ENCODE results near the gene ARSA. TPM values are rescaled to one million over a fixed set of nuclear protein-coding genes. Genes with fewer than 3 reads are reported as not detected.

The ARSA gene
- total and polyA plus RNA-seq, 2 of the 13 experiments (the other 11 are each of a cell fraction or from before 2014, with no cell fraction given): 9.0 to 11.5 TPM

- 0 out of 2 replicates have a peak, but pooled peaks have one; percentile 45 for TF ChIP-seq TOPORS (CRISPR knock-in tag; IDR thresholded peaks at IDR 0.05)
- TF ChIP-seq TOE1 (CRISPR knock-in tag; IDR thresholded peaks at IDR 0.05): no peak
- TF ChIP-seq SP2 (CRISPR knock-in tag; IDR thresholded peaks at IDR 0.05): peak; percentile 77
- TF ChIP-seq FLYWCH1 (CRISPR knock-in tag; IDR thresholded peaks at IDR 0.05): no peak
- TF ChIP-seq KDM5A (IDR thresholded peaks at IDR 0.05; ENCODE audit: borderline replicate concordance, low read length): no peak; the same call in 1 of the 2 replicates
- TF ChIP-seq SRSF9 (IDR thresholded peaks at IDR 0.05; ENCODE audit: borderline replicate concordance, insufficient read depth, low read depth, low read length, poor library complexity, severe bottlenecking): no peak
- no peak for TF ChIP-seq SRF (IDR thresholded peaks at IDR 0.05; ENCODE audit: low read depth, low read length)
- TF ChIP-seq SIX4 (CRISPR knock-in tag; IDR thresholded peaks at IDR 0.05): no peak
- no peak for TF ChIP-seq ZNF598 (CRISPR knock-in tag; IDR thresholded peaks at IDR 0.05; ENCODE audit: borderline replicate concordance)
- TF ChIP-seq ZNF136 (CRISPR knock-in tag; IDR thresholded peaks at IDR 0.05; ENCODE audit: low read depth): no peak
- no peak for TF ChIP-seq ZNF619 (CRISPR knock-in tag; IDR thresholded peaks at IDR 0.05)
- TF ChIP-seq KDM1A (CRISPR knock-in tag; IDR thresholded peaks at IDR 0.05): no peak
- no peak for TF ChIP-seq ZFP36 (IDR thresholded peaks at IDR 0.05; ENCODE audit: borderline replicate concordance, low read depth, low read length, partially characterized antibody)
- peak; percentile 72 for TF ChIP-seq MAX (IDR thresholded peaks at IDR 0.05)
- TF ChIP-seq ZNF12 (CRISPR knock-in tag; IDR thresholded peaks at IDR 0.05): no peak
- no peak for TF ChIP-seq NFKBIZ (CRISPR knock-in tag; IDR thresholded peaks at IDR 0.05)
- TF ChIP-seq MED1 (CRISPR knock-in tag; IDR thresholded peaks at IDR 0.05): peak; percentile 46
- TF ChIP-seq CC2D1A (CRISPR knock-in tag; IDR thresholded peaks at IDR 0.05): no peak
- TF ChIP-seq SETDB1 (CRISPR knock-in tag; IDR thresholded peaks at IDR 0.05; ENCODE audit: borderline replicate concordance): no peak
- peak; percentile 53; the same call in 1 of the 2 replicates for TF ChIP-seq KMT2A (CRISPR knock-in tag; IDR thresholded peaks at IDR 0.05)
- TF ChIP-seq, protein P1, sequence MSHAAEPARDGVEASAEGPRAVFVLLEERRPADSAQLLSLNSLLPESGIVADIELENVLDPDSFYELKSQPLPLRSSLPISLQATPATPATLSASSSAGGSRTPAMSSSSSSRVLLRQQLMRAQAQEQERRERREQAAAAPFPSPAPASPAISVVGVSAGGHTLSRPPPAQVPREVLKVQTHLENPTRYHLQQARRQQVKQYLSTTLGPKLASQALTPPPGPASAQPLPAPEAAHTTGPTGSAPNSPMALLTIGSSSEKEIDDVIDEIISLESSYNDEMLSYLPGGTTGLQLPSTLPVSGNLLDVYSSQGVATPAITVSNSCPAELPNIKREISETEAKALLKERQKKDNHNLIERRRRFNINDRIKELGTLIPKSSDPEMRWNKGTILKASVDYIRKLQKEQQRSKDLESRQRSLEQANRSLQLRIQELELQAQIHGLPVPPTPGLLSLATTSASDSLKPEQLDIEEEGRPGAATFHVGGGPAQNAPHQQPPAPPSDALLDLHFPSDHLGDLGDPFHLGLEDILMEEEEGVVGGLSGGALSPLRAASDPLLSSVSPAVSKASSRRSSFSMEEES (CRISPR knock-in tag; IDR thresholded peaks at IDR 0.05): peak; percentile 42; the same call in 1 of the 2 replicates
- no peak for TF ChIP-seq SMARCC2 (IDR thresholded peaks at IDR 0.05)
- peak; percentile 29; the same call in 1 of the 2 replicates for TF ChIP-seq ZSCAN9 (CRISPR knock-in tag; IDR thresholded peaks at IDR 0.05; ENCODE audit: borderline replicate concordance)
- TF ChIP-seq ZNF337 (CRISPR knock-in tag; IDR thresholded peaks at IDR 0.05; ENCODE audit: borderline replicate concordance, low read depth): peak; percentile 87
- no peak for TF ChIP-seq ZNF737 (CRISPR knock-in tag; IDR thresholded peaks at IDR 0.05; ENCODE audit: borderline replicate concordance)
- no peak for TF ChIP-seq TAF15 (IDR thresholded peaks at IDR 0.05; ENCODE audit: low read depth, low read length, poor library complexity, severe bottlenecking)
- TF ChIP-seq TEAD2 (CRISPR knock-in tag; IDR thresholded peaks at IDR 0.05): no peak
- no peak for TF ChIP-seq TGIF2 (CRISPR knock-in tag; IDR thresholded peaks at IDR 0.05)
- no peak for TF ChIP-seq JARID2 (CRISPR knock-in tag; IDR thresholded peaks at IDR 0.05; ENCODE audit: insufficient replicate concordance)
- peak; percentile 91 for TF ChIP-seq YEATS4 (CRISPR knock-in tag; IDR thresholded peaks at IDR 0.05; ENCODE audit: borderline replicate concordance)
- peak; percentile 71; the same call in 1 of the 2 replicates for TF ChIP-seq GATA4 (IDR thresholded peaks at IDR 0.05; ENCODE audit: borderline replicate concordance, low read depth)
- no peak for TF ChIP-seq ZNF615 (CRISPR knock-in tag; IDR thresholded peaks at IDR 0.05; ENCODE audit: borderline replicate concordance)
Observed at GRCh38 chr22:50582493-50583293, 45.3 kb downstream of the ARSA start, which contains the start of gene CHKB (continued).

Measured in HepG2 (cell line).